ENCODE results near the gene BARD1. TPM values are rescaled to one million over a fixed set of nuclear protein-coding genes. Genes with fewer than 3 reads are reported as not detected.

The BARD1 gene
- total RNA-seq, 1 donor from 2014 or later, result 27.8 TPM

DNA sequence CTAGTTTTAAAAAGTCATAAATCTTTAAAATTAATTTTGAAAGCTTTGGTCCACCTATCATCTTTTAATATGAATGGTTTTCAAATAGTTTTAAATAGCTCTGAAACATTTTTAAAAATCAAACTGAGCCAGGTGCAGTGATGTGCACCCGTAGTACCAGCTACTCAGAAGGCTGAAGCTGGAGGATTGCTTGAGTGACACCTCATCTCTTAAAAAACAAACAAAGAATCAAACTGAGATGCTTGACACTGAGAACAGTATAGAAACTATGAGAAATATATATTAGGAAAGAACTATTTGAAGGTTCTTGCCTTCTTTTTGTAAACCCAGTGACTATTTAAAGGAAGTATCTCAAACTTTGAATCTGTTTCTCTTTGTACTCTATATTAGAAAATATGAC is 67.4 kb downstream of the BARD1 start:
- H3K9me3 Mint-ChIP-seq (ENCODE audit: low read depth), result no peaks in the 10 kb centered on the region
- H3K4me3 Mint-ChIP-seq (ENCODE audit: low read depth), result no peak overlapping the region
- H3K27me3 Mint-ChIP-seq, result no peaks in the 10 kb centered on the region
- H3K36me3 Mint-ChIP-seq (ENCODE audit: insufficient read depth), result peaks cover 21% of the 10 kb centered on the region
- no peak overlapping the region for H3K27ac Mint-ChIP-seq
- no peak for DNase-seq (ENCODE audit: low spot score, unreplicated experiment)
- H3K4me1 Mint-ChIP-seq (ENCODE audit: low read depth), result peaks cover 4% of the 10 kb centered on the region
- TF ChIP-seq, protein P1, sequence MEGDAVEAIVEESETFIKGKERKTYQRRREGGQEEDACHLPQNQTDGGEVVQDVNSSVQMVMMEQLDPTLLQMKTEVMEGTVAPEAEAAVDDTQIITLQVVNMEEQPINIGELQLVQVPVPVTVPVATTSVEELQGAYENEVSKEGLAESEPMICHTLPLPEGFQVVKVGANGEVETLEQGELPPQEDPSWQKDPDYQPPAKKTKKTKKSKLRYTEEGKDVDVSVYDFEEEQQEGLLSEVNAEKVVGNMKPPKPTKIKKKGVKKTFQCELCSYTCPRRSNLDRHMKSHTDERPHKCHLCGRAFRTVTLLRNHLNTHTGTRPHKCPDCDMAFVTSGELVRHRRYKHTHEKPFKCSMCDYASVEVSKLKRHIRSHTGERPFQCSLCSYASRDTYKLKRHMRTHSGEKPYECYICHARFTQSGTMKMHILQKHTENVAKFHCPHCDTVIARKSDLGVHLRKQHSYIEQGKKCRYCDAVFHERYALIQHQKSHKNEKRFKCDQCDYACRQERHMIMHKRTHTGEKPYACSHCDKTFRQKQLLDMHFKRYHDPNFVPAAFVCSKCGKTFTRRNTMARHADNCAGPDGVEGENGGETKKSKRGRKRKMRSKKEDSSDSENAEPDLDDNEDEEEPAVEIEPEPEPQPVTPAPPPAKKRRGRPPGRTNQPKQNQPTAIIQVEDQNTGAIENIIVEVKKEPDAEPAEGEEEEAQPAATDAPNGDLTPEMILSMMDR (IDR thresholded peaks at IDR 0.05; ENCODE audit: unreplicated experiment), result no peak

DNA sequence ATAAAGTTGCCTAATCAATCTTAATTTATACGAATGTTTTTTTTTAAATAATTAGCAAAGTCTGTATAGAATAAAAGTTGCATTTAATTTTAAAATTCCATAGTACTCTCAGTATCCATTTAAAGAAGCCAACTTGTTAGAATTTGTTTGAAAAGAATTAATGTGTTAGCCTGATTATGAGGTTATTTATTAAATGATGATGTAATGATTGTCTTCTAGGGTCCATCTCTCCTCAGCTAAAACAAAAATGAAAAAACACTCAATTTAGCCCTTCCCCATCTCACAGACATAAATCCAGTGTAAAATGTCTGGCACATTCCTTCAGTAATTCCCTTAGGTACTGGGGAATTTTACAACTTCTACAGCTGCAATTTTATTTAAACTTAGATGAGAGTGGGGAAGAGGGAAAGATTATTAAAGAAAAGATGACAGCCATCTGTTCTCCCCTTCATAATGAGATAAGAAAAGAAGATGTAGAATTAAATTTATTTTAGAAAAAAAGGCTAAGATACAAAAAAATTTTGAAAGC is 68.6 kb downstream of the BARD1 start:
- Mint-ChIP-seq H3K27me3 (no peaks in the 10 kb centered on the region), H3K36me3 (ENCODE audit: insufficient read depth) (peaks cover 15% of the 10 kb centered on the region), H3K4me1 (ENCODE audit: low read depth) (peaks cover 4% of the 10 kb centered on the region), H3K9me3 (ENCODE audit: low read depth) (no peaks in the 10 kb centered on the region), H3K4me3 (ENCODE audit: low read depth) (no peak overlapping the region), H3K27ac (no peak overlapping the region)
- DNase-seq (ENCODE audit: low spot score, unreplicated experiment), result no peak
- TF ChIP-seq, protein P1 (IDR thresholded peaks at IDR 0.05; ENCODE audit: unreplicated experiment), result no peak

DNA sequence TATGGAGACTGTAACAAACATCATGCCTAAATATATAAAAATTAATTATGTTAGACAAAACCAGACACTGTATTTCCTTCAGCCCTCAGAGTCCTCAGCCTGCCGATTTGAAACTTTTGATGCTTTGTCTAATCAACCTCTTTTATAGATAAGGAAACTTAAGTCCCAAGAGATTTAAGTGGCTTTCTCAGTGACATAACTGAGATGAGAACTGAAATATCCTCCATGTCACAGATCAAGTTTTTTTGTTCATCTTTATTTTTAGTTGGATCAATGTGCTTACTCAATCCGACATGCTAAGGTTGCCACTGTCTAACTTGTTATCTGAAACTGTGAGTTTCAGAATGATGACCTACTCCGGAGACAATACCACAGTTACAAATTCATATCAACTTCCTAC is 72.3 kb downstream of the BARD1 start:
- Mint-ChIP-seq H3K27ac (no peak overlapping the region), H3K27me3 (no peaks in the 10 kb centered on the region)

DNA sequence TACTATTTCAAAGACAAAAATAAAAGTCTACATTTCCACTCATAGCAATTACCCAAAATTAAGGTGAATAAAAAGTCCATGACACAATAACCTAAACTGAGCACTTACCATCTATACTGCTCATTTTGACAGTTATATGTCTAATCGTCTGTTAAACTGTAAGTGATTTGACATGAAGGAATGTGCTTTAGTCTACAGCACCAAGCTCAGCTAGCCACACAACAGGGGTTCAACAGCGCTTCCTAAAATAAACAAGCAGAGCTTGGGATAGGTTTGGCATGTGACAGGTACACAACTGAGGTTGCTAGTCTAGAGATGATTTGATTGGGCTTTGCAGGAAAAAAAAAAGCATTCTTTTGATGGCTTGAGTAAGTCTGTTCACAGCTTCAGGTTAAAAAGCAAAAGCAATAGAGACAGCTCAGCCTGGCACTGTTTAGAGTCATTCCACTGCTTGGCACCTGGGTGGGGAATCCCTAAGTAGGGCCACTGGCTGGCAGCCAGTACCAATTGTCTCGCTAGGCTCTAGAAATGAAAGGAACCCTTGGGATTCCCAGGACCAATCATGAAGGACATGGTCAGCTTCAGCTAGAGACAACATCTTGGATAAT is 78.6 kb downstream of the BARD1 start:
- no peak overlapping the region for H3K27ac Mint-ChIP-seq
- H3K36me3 Mint-ChIP-seq (ENCODE audit: insufficient read depth), result peaks cover 18% of the 10 kb centered on the region
- TF ChIP-seq, protein P1 (IDR thresholded peaks at IDR 0.05; ENCODE audit: unreplicated experiment), result no peak

More for the DNA sequence above, 72.3 kb downstream of the BARD1 start:
- Mint-ChIP-seq H3K9me3 (ENCODE audit: low read depth) (no peaks in the 10 kb centered on the region), H3K4me1 (ENCODE audit: low read depth) (peaks cover 9% of the 10 kb centered on the region), H3K36me3 (ENCODE audit: insufficient read depth) (peaks cover 7% of the 10 kb centered on the region), H3K4me3 (ENCODE audit: low read depth) (no peak overlapping the region)
- TF ChIP-seq, protein P1 (IDR thresholded peaks at IDR 0.05; ENCODE audit: unreplicated experiment), result no peak
- no peak for DNase-seq (ENCODE audit: low spot score, unreplicated experiment)

DNA sequence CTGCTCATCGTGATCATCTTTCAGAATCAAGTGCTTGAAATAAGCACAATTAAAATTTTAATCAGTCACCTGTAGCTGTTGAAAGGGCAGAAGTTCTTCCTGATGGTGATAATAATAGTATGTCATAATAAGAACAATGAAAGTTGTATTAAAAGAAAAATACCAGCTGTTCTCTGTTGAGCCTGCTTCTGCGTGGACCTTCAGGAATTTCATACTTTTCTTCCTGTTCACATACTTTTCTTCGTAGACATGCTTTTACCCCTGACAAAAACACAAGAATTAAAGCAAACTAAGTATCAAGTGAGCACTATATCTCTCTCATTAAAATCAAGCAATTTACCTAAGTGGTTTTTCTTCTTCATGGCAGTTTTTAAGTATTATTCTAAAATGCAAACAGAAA is 79.2 kb downstream of the BARD1 start:
- TF ChIP-seq, protein P1 (IDR thresholded peaks at IDR 0.05; ENCODE audit: unreplicated experiment), result no peak
- Mint-ChIP-seq H3K4me1 (ENCODE audit: low read depth) (peaks cover 4% of the 10 kb centered on the region), H3K4me3 (ENCODE audit: low read depth) (no peak overlapping the region), H3K27ac (no peak overlapping the region), H3K36me3 (ENCODE audit: insufficient read depth) (peaks cover 20% of the 10 kb centered on the region), H3K27me3 (no peaks in the 10 kb centered on the region), H3K9me3 (ENCODE audit: low read depth) (no peaks in the 10 kb centered on the region)
- no peak for DNase-seq (ENCODE audit: low spot score, unreplicated experiment)

More for the DNA sequence above, 78.6 kb downstream of the BARD1 start:
- H3K4me1 Mint-ChIP-seq (ENCODE audit: low read depth), result peaks cover 5% of the 10 kb centered on the region
- H3K4me3 Mint-ChIP-seq (ENCODE audit: low read depth), result no peak overlapping the region
- no peak for DNase-seq (ENCODE audit: low spot score, unreplicated experiment)
- no peaks in the 10 kb centered on the region for H3K27me3 Mint-ChIP-seq
- no peaks in the 10 kb centered on the region for H3K9me3 Mint-ChIP-seq (ENCODE audit: low read depth)

Data from progenitor cell of endocrine pancreas (in vitro differentiated cells).